Measurements from ENCODE around the gene METTL27. TPM values are rescaled to one million over a fixed set of nuclear protein-coding genes. Genes with fewer than 3 reads are reported as not detected.
"Not testable (repeated sequence)": the region's sequence is repeated elsewhere in the genome, so short reads cannot be mapped to it uniquely, and the experiment has no call there.

The METTL27 gene
- total RNA-seq, 1 donor from 2014 or later: 0.26 TPM

GRCh38 chr7:73799282-73800141 lies 42.8 kb downstream of the METTL27 start:
- Histone ChIP-seq H3K27me3 (ENCODE audit: control insufficient read depth, insufficient read depth, low read length) (no peaks in the 10 kb centered on the region), H3K4me3 (ENCODE audit: low read depth, low read length) (no peak overlapping the region), H3K36me3 (ENCODE audit: control insufficient read depth, insufficient read depth, low read length) (no peaks in the 10 kb centered on the region)
- TF ChIP-seq CTCF (IDR thresholded peaks at IDR 0.05; ENCODE audit: insufficient read depth, low read length, severe bottlenecking): no peak
- DNase-seq (ENCODE audit: low read depth) (peak; percentile 29), FAIRE-seq (no peak)

- H3K27me3 ChIP-seq (ENCODE audit: control insufficient read depth, insufficient read depth, low read length); H3K4me3 ChIP-seq (ENCODE audit: low read depth, low read length); FAIRE-seq; DNase-seq (ENCODE audit: low read depth); H3K36me3 ChIP-seq (ENCODE audit: control insufficient read depth, insufficient read depth, low read length): not testable (repeated sequence)
These were observed 45.1 kb downstream of the METTL27 start for GRCh38 chr7:73797176-73797575.

GRCh38 chr7:73796656-73797055 lies 45.7 kb downstream of the METTL27 start:
- H3K27me3 ChIP-seq (ENCODE audit: control insufficient read depth, insufficient read depth, low read length); H3K36me3 ChIP-seq (ENCODE audit: control insufficient read depth, insufficient read depth, low read length); FAIRE-seq; DNase-seq (ENCODE audit: low read depth); H3K4me3 ChIP-seq (ENCODE audit: low read depth, low read length): not testable (repeated sequence)

- DNase-seq (ENCODE audit: low read depth); H3K36me3 ChIP-seq (ENCODE audit: control insufficient read depth, insufficient read depth, low read length); H3K27me3 ChIP-seq (ENCODE audit: control insufficient read depth, insufficient read depth, low read length); FAIRE-seq; H3K4me3 ChIP-seq (ENCODE audit: low read depth, low read length): not testable (repeated sequence)
These were observed 47.1 kb downstream of the METTL27 start for GRCh38 chr7:73795188-73795587.

- not testable (repeated sequence) for FAIRE-seq; H3K27me3 ChIP-seq (ENCODE audit: control insufficient read depth, insufficient read depth, low read length); H3K4me3 ChIP-seq (ENCODE audit: low read depth, low read length); H3K36me3 ChIP-seq (ENCODE audit: control insufficient read depth, insufficient read depth, low read length); DNase-seq (ENCODE audit: low read depth)
These were observed 51.1 kb downstream of the METTL27 start for GRCh38 chr7:73791170-73791690.

DNA sequence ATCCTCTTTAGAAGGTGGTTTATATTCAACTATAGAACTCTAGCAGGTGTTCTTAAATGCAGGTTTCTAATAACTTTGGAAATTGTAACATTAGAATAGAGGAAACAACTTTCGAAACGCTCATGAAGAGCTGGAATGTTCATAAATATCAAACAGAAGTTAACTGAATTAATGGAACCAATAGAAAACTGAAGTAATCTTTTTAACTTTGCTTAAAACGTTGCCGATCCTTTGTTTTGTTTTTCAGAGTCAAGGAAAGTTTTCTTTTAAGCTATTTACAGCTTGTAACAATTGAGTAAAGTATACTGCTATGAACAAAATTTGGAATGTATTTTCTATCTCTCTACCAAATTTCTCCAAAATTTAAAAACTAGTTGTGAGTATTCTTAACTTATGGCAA lies 53.3 kb downstream of the METTL27 start:
- DNase-seq (ENCODE audit: low read depth) (no peak), FAIRE-seq (no peak)
- Histone ChIP-seq H3K4me3 (ENCODE audit: low read depth, low read length) (no peak overlapping the region), H3K36me3 (ENCODE audit: control insufficient read depth, insufficient read depth, low read length) (no peaks in the 10 kb centered on the region), H3K27me3 (ENCODE audit: control insufficient read depth, insufficient read depth, low read length) (no peaks in the 10 kb centered on the region)
- no peak for TF ChIP-seq CTCF (IDR thresholded peaks at IDR 0.05; ENCODE audit: insufficient read depth, low read length, severe bottlenecking)

GRCh38 chr7:73787786-73788048 lies 54.6 kb downstream of the METTL27 start:
- not testable (repeated sequence) for FAIRE-seq; DNase-seq (ENCODE audit: low read depth)

DNA sequence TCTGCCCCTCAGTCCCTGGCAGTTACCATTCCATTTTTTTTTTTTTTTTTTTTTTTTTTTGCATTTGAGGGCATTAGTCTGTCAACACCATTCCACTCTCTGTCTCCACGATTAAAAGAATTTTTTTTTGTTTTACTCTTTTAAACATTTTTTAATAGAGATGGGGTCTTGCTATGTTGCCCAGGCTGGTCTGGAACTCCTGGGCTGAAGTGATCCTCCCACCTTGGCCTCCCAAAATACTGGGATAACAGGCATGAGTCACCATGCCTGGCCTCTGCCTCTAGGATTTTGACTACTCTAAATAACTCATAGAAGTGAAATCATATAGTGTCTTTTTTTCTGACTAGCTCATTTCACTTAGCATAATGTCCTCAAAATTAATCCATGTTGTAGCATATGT lies 55.7 kb downstream of the METTL27 start:
- no peak for FAIRE-seq
- Histone ChIP-seq H3K27me3 (ENCODE audit: control insufficient read depth, insufficient read depth, low read length) (no peaks in the 10 kb centered on the region), H3K36me3 (ENCODE audit: control insufficient read depth, insufficient read depth, low read length) (no peaks in the 10 kb centered on the region), H3K4me3 (ENCODE audit: low read depth, low read length) (no peak overlapping the region)
- DNase-seq (ENCODE audit: low read depth): no peak
- TF ChIP-seq CTCF (IDR thresholded peaks at IDR 0.05; ENCODE audit: insufficient read depth, low read length, severe bottlenecking): no peak

More at GRCh38 chr7:73787786-73788048, 54.6 kb downstream of the METTL27 start:
- H3K27me3 ChIP-seq (ENCODE audit: control insufficient read depth, insufficient read depth, low read length); H3K36me3 ChIP-seq (ENCODE audit: control insufficient read depth, insufficient read depth, low read length); H3K4me3 ChIP-seq (ENCODE audit: low read depth, low read length): not testable (repeated sequence)

Other genes starting within 250 kb of the METTL27 start
- gene MLXIPL, start 218.0 kb downstream of the METTL27 start, total RNA-seq: under 0.01 TPM in 1 of 2 replicates, not detected in the other
- 1.0 and 2.4 TPM in 2 replicates for gene VPS37D, start 174.7 kb downstream of the METTL27 start, total RNA-seq
- 0.79 and 1.2 TPM in 2 replicates for gene DNAJC30, start 159.1 kb downstream of the METTL27 start, total RNA-seq
- 97.9 and 104 TPM in 2 replicates for gene BUD23, start 158.9 kb downstream of the METTL27 start, total RNA-seq
- gene STX1A, start 122.8 kb downstream of the METTL27 start, total RNA-seq: 7.3 and 12.4 TPM in 2 replicates
- gene ABHD11, start 103.7 kb downstream of the METTL27 start, total RNA-seq: 6.5 and 7.1 TPM in 2 replicates
- not detected in 2 replicates for gene CLDN3, start 72.2 kb downstream of the METTL27 start, total RNA-seq
- gene CLDN4, start 11.5 kb downstream of the METTL27 start, total RNA-seq: 55.5 and 126 TPM in 2 replicates
- gene TMEM270, start 18.6 kb upstream of the METTL27 start, total RNA-seq: not detected in 2 replicates
- gene ELN, start 185.7 kb upstream of the METTL27 start, total RNA-seq: under 0.01 TPM in 2 replicates
- 11.6 and 16.6 TPM in 2 replicates for gene LIMK1, start 241.3 kb upstream of the METTL27 start, total RNA-seq

Data from bronchial epithelial cell (primary cell).